Measurements from ENCODE around the gene HNRNPLL. TPM values are rescaled to one million over a fixed set of nuclear protein-coding genes. Genes with fewer than 3 reads are reported as not detected.

Gene HNRNPLL
- total and polyA plus RNA-seq, 7 donors = 6.4 to 22.4 (median 17.8) TPM

DNA sequence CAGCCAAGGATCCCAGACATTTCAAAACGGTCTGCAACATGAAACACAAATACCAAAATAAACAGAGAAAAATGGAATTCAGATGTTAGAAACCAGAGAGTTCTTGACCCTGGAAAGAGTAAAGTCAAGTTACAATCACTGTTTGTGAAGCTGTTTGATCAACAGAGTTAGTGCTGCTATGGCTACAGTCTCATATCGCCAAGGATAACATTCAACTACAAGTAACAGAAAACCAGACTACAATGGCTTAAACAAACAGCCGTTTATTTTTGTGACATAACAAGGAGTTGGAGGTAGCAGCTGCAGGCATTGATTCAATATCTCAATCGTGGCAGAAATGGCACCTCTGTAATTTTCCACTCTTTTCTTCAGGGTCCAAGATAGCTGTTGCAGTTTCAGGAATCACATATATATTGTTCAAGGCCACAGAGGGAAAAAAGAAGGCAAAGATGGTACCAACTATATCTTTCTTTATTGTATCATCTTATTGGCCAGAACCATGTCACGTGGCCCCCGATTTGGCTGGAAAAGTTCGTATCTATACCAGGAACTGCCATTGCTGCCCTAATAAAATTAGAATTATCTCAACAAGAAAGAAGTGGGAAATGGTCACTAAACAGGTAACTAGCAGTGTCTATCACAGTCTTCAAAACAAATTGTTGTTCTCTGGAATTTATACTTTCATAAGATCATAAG, 17.7 kb upstream of the HNRNPLL start:
- Histone ChIP-seq H3K4me3 (no peak overlapping the region), H3K27ac (no peak overlapping the region), H3K4me1 (no peaks in the 10 kb centered on the region), H3K9me3 (no peaks in the 10 kb centered on the region), H3K27me3 (ENCODE audit: insufficient read depth in 3 of 3, low read length in 2 of 3) (no peaks in the 10 kb centered on the region), H3K36me3 (ENCODE audit: insufficient read depth in 1 of 2, low read depth in 1 of 2) (no peaks in the 10 kb centered on the region)
- WGBS, 3 donors = 42 to 51% (median 46%) methylated on average over 7 of the region's 7 CpGs
- TF ChIP-seq, protein P1, sequence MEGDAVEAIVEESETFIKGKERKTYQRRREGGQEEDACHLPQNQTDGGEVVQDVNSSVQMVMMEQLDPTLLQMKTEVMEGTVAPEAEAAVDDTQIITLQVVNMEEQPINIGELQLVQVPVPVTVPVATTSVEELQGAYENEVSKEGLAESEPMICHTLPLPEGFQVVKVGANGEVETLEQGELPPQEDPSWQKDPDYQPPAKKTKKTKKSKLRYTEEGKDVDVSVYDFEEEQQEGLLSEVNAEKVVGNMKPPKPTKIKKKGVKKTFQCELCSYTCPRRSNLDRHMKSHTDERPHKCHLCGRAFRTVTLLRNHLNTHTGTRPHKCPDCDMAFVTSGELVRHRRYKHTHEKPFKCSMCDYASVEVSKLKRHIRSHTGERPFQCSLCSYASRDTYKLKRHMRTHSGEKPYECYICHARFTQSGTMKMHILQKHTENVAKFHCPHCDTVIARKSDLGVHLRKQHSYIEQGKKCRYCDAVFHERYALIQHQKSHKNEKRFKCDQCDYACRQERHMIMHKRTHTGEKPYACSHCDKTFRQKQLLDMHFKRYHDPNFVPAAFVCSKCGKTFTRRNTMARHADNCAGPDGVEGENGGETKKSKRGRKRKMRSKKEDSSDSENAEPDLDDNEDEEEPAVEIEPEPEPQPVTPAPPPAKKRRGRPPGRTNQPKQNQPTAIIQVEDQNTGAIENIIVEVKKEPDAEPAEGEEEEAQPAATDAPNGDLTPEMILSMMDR (IDR thresholded peaks at IDR 0.05) = no peak
- intact Hi-C loops (cut with DNase I) = no loop called here
- DNase-seq = no peak
- no peak for ATAC-seq

DNA sequence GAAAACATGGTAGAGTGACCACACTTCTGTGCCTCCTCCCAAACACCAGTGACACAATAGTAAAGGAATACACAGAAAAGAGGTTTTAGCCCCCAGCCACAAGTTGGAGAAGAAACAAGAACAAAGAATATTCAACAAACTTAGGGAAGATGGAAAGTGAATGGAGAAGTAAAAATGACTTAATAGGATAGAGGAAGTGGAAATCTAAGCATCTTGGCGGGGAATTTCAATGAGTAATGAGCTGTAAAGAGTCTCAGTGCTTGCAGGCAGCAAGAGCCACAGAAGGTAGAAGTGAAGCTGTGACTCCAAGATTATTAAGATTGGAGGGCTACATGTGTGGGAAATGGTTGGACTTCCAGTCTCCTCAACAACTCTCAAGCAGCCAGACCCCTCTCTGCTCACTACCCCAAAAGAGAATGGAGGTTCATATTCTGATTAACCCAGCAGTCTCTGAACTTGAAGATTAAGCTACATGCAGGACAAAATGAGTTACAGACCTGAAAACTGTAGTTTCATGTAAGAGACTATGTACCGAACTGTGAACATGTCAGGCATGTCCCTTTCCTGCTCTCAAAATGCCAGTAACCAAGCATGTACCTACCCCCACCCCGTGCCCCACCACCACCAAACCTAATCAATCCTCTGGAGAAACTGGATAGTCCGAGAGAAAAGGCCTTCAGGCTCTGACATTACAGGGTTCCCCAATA, 16.9 kb upstream of the HNRNPLL start:
- no peak for ATAC-seq
- Histone ChIP-seq H3K4me3 (no peak overlapping the region), H3K27ac (no peak overlapping the region), H3K9me3 (no peaks in the 10 kb centered on the region), H3K27me3 (ENCODE audit: insufficient read depth in 3 of 3, low read length in 2 of 3) (no peaks in the 10 kb centered on the region), H3K4me1 (no peaks in the 10 kb centered on the region), H3K36me3 (ENCODE audit: insufficient read depth in 1 of 2, low read depth in 1 of 2) (no peaks in the 10 kb centered on the region)
- no peak for DNase-seq
- intact Hi-C loops (cut with DNase I) = no loop called here
- TF ChIP-seq, protein P1 (IDR thresholded peaks at IDR 0.05) = no peak
- WGBS, 3 donors = 52 to 70% (median 67%) methylated on average over 4 of the region's 4 CpGs

DNA sequence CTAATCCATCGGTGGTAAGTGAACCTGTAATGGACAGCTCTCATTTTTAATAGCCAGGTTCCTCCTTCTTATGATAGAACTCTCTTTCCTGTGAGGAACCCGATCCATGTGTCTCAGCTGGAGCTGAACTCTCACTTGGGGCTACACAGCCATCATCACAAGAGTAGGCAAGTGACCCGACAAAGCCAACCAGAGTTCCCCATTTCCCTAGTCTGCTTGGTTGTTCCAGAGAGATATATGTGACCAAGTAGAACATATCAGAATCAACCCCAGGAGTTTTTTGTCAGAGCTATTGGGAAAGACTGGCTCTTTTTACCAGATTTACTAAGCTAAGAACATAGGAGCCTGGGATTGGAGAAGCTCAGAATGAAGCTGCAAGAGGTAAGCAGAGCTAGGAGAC, 14.6 kb upstream of the HNRNPLL start:
- Histone ChIP-seq H3K4me1 (no peaks in the 10 kb centered on the region), H3K9me3 (no peaks in the 10 kb centered on the region), H3K36me3 (ENCODE audit: insufficient read depth in 1 of 2, low read depth in 1 of 2) (no peaks in the 10 kb centered on the region), H3K4me3 (no peak overlapping the region), H3K27me3 (ENCODE audit: insufficient read depth in 3 of 3, low read length in 2 of 3) (no peaks in the 10 kb centered on the region), H3K27ac (no peak overlapping the region)
- ATAC-seq (no peak), DNase-seq (no peak)
- intact Hi-C loops (cut with DNase I) = no loop called here
- TF ChIP-seq, protein P1 (IDR thresholded peaks at IDR 0.05) = no peak
- 84 to 91% (median 85%) methylated on average over 3 of the region's 3 CpGs for WGBS, 3 donors

DNA sequence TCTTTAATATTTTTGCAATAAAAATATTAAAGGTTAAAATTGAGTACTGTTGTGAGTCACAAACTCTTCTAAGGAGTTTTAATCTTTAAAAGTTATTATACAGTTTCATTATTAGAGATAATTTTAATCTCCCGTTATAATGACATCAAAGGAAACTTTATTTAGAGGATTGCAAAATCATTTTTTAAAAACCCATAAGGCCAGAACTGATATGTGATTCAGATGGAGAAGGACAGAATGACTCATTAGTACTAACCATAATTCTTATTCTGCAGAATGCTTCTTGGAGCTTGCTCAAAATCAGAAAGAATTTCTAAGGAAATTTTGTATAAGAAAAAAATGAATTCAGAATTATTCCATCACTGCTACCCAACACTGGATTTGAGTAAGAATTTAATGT, 12.5 kb upstream of the HNRNPLL start:
- H3K36me3 ChIP-seq (ENCODE audit: insufficient read depth in 1 of 2, low read depth in 1 of 2) = no peaks in the 10 kb centered on the region
- H3K9me3 ChIP-seq = no peaks in the 10 kb centered on the region
- intact Hi-C loops (cut with DNase I) = no loop called here
- 76 to 89% (median 81%) methylated on average over 1 of the region's 1 CpG for WGBS, 3 donors
- H3K27ac ChIP-seq = no peak overlapping the region
- ATAC-seq (no peak), DNase-seq (no peak)
- TF ChIP-seq, protein P1 (IDR thresholded peaks at IDR 0.05) = no peak
- no peak overlapping the region for H3K4me3 ChIP-seq
- no peaks in the 10 kb centered on the region for H3K4me1 ChIP-seq
- no peaks in the 10 kb centered on the region for H3K27me3 ChIP-seq (ENCODE audit: insufficient read depth in 3 of 3, low read length in 2 of 3)
